NCI-H2107 (cell line): ENCODE results near the gene ARHGAP12.
"Not testable (repeated sequence)": the region's sequence is repeated elsewhere in the genome, so short reads cannot be mapped to it uniquely, and the experiment has no call there.

ENCODE experiments used
- DNase-seq: peaks from one replicate; lab custom pipeline; 2025; lab: John Stamatoyannopoulos, UW

ARHGAP12 gene

DNA sequence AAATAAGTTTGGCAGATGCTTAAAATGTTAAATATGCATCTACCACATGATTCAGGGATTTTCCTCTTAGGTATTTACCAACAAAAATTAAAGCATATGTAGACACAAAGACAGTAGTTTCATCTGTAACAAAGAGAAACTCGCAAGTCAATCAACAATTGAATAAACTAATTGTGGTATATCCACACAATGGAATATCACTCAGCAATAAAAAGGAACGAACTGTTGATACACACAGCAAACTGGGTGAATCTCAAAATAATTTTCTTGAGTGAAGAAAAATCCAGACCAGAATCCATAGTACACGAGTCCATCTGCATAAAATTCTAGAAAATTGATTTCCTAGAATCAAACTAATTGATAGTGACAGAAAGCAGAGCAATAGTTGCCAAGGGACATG lies 5.2 kb downstream of the ARHGAP12 start:
- DNase-seq = no peak

DNA sequence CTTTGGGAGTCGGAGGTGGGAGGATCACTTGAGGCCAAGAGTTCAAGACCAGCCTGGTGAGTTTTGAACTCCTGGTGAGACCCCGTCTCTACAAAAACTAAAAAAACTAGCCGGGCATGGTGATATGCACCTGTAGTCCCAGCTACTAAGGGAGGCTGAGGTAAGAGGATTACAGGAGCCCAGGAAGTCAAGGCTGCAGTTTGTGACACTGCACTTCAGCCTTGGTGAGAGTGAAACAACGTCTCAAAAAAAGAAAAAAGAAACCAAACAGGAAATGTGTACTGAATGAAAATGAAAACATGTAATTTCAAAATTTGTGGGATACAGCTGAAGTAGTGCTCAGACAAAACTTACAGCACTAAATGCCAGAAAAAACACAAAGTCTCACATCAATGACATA lies 7.6 kb downstream of the ARHGAP12 start:
- no peak for DNase-seq

DNA sequence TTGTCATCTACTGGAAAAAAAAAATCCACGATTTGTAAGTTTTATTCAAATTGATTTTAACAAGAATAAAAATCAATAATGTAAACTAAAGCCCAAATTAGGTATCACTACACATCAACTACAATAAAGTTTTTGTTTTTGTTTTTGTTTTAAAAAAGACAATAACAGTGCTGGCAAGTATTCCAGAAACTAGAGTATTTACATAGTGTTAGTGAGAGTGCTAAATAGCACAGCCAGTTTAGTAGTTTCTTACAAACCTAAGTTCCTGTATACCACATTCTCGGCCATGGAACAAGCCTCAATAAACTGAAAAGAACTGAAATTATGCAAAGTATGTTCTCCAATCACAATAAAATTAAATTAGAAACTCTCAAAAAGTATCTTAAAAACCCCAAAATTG lies 8.1 kb downstream of the ARHGAP12 start:
- DNase-seq = no peak

GRCh38 chr10:31918671-31919409 lies 9.8 kb downstream of the ARHGAP12 start:
- DNase-seq = no peak

DNA sequence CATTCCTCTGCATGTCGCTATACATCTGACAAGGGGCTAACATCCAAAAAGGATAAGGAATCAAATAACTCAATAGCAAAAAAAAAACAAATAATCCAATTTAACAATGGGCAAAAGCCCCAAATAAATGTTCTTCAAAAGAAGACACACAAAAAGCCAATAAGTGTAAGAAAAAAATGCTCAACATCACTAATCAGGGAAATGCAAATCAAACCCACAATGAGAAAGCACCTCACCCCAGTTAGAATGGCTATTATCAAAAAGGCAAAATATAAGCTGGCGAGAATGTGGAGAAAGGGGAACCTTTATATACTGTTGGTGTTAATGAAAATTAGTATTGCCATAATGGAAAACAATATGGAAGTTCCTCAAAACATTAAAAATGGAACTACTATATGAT lies 14.3 kb downstream of the ARHGAP12 start:
- DNase-seq = no peak

DNA sequence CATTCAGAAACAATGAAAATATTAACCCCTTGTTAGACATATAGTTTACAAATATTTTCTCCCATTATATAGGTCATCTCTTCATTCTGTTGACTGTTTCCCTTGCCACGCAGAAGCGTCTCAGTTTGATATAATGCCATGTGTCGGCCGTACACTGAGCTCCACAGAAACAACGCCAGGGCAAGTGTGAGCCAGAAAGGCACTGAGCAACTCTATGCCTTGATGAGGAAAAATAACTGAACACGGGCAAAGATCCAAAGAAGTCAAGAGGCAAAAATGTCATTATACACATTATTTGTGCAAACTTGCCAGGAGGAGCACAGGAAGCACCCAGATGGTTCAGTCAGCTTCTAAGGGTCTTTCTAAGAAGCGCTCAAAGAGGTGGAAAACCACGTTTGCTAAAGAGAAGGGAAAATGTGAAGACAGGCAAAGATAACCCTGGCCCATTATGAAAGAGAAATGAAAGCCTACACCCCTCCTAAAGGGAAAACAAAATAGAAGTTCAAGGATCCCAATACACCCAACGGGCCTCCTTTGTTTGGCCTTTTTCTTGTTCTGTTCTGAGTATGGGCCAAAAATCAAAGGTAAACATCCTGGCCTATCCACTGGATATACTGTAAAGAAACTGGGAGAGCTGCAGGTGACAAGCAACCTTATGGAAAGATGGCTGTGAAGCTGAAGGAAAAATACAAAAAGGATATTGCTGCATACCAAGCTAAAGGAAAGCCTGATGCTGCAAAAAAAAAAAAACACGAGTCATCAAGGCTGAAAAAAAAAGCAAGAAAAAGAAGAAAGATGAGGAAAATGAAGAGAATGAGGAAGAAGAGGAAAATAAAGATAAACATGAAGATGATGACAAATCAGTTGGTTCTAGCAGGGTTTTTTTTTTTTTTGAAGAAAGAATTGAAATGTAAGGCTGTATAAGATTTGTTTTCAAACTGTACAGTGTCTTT lies 15.5 kb downstream of the ARHGAP12 start:
- DNase-seq = no peak

DNA sequence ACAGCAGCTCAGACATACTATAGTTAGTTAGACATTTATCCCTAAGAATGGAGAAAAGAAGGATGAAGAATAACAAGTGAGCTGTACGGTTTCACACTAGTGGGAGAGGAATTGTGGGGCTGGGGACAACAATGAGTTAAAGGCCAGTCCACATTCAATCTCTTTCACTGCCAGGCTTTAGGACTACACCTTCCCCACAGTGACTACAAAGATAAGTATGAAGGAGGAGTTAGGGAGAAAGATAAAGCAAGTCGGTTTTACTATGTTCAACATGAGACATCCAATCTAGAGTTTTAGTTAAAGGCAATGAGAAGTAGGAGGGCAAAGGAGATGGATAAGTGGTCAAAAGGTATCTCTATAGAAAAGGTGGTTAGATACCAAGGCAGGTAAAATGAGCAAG lies 16.3 kb downstream of the ARHGAP12 start:
- DNase-seq = no peak

DNA sequence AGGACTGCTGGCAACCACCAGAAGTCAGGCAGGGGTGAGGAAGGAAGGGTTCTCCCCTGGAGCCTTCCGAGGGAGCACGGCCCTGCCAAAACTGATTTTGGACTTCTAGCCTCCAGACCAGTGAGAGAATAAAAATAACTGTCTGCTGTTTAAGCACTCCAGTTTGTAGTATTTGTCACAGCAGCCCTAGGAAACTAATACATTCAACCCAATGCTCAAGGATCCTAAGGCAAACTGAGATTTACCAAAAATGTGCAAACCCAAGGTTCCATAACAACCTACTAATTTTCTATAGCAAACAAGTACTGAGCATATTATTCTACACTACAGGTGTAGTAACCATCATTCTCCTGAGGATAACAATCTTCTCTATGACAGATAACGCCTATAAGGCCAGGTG lies 18.6 kb downstream of the ARHGAP12 start:
- DNase-seq = no peak

GRCh38 chr10:31908157-31908556 lies 20.5 kb downstream of the ARHGAP12 start:
- DNase-seq = no peak

DNA sequence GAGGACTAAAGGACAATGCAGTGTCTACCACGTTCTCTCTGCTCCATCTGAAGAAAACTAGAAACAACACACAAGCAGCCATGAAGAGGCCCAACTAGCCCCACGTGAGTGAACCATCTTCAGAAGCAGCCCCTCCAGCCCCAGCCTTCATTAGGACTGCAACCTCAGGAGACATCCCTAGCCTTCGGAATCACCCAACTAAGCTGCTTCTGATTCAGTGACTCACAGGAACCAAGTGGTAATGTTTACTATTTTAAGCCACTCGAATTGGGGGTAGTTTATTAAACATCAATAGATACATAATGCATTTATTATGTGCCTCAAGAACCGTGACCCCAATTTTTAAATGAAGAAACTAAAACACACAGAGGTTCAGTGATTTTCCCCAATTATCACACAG lies 22.6 kb downstream of the ARHGAP12 start:
- no peak for DNase-seq

- no peak for DNase-seq
Measured at GRCh38 chr10:31905586-31905985, 23.0 kb downstream of the ARHGAP12 start.

GRCh38 chr10:31902625-31903024 lies 26.0 kb downstream of the ARHGAP12 start:
- no peak for DNase-seq

GRCh38 chr10:31897506-31897905 lies 31.1 kb downstream of the ARHGAP12 start:
- DNase-seq = no peak

GRCh38 chr10:31896968-31897384 lies 31.7 kb downstream of the ARHGAP12 start:
- no peak for DNase-seq

DNA sequence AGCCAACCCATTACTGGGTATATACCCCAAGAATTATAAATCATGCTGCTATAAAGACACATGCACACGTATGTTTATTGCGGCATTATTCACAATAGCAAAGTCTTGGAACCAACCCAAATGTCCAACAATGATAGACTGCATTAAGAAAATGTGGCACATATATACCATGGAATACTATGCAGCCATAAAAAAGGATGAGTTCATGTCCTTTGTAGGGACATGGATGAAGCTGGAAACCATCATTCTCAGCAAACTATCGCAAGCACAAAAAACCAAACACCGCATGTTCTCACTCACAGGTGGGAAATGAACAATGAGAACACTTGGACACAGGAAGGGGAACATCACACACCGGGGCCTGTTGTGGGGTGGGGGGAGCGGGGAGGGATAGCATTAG lies 32.9 kb downstream of the ARHGAP12 start:
- DNase-seq = not testable (repeated sequence)

GRCh38 chr10:31888442-31888841 lies 40.2 kb downstream of the ARHGAP12 start:
- no peak for DNase-seq

GRCh38 chr10:31887850-31888249 lies 40.8 kb downstream of the ARHGAP12 start:
- DNase-seq = no peak

DNA sequence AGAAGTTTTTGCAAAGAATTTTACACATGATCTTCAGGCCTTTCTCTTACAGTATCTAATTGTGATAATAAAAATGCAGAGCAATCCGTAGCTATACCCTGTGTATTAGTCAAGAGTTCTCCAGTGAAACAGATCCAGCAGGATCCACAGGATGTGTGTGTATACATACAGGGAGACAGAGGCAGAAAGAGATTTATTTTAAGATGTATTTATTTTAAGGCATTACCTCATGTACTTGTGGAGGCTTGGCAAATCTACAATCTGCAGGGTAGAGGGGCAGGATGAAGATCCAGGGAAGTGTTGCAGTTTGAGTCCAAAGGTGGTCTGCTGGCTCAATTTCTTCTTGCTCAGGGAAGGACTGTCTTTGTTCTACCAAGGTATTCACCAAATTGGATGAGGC lies 41.7 kb downstream of the ARHGAP12 start:
- no peak for DNase-seq

DNA sequence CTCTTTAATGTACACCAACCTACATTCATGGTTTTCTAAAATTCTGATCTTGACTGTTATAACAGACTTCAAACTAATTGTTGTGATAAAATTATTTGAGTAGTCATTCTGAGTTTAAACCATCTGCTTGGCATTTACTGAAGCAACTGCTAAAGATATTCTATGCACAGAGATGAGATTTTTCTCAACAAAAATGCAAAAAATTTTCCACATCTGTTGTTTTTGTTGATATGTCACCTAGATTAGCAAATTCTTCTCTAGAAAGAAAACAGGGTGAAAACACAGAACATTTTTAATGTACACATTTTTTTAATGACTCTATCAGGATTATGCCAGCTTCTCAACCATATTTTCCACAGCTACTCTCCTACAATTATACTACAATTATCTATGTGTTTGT lies 42.7 kb downstream of the ARHGAP12 start:
- DNase-seq = no peak

DNA sequence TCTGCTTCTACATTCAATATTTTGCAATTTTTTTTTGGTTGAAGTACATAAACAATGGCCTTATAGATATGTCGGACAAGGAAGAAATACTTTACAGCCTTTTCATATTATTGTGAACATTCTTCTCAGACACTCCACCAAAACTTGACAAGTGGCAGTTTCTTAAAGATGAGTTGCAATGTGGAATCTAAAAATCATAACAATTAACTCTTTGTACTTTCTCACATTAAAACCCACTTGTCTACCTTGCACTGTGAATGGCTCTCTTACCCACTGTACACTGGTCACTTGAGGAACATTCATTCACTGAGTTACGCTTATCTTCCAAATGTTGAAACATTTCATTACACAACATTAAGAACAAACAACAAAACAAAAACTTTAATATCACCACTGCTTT lies 44.2 kb downstream of the ARHGAP12 start:
- DNase-seq = no peak

DNA sequence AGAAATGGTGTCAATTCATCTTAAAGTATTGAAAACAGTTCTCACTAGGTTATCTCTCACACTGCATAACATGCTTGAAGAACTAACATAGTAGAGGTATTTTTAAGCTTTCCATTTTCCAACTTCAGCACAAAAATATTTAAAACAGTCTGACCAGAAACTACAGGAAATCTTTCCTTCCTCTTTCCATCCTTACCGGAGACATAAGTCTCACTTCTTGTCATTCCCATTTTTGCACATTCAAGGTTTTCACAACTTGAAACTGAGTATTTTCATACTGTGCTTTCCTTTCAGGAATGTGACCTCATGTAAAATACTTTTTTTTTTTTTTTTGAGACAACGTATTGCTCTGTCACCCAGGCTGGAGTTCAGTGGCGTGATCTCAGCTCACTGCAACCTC lies 45.2 kb downstream of the ARHGAP12 start:
- no peak for DNase-seq

DNA sequence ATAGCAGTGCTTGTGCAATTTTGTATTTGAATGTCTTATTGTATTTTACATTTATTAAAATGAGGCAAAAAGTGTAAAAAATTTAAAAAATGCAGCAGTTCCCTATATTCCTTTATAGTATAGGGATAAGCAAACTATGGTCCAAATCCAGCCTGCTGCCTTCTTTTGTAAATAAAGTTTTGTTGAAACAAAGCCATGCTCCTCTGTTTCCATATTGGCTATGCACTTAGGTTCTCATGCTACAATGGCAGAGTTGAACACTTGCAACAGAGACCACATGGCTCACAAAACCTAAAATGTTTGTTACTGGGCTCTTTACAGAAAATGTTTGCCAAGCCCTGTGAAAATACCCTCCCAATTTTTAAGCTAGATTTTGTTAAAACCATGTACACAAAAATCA lies 50.1 kb downstream of the ARHGAP12 start:
- no peak for DNase-seq

DNA sequence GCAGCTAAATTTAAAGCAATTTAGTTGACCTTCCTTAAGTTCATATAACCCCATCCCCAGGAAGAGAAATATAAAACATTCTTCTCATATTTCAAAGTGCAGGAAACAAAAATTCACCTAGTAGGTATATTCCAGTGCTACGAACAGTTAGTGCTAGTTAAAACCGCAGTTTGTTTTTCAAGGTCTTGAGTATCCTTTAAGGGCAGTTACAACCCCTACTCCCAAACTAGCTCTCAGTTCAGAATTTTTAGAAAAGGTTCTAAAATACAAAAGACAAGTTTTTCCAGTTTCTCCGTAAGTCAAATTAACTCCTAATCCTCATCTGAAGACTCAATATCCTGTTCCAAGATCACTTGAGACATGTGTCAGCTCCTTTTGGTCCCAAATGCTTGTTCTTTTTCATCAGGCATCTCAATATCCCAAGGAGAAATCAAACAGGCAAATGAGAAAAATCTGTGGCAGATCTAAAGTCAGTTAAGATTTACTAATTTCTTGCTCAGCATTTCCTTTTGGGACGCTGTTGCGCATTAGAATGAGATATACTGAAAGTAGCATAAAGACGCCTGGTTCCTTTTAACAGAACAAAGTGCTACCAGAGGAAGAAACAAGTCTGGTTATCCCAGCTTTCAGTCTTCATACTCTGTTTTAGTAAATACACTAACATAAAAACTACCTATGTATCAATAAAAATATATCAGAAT lies 51.8 kb downstream of the ARHGAP12 start:
- DNase-seq = no peak
